ENCODE measurements around the gene EID2B.

EID2B gene

GRCh38 chr19:39531834-39532232 is 819 bp downstream of the EID2B start:
- Histone ChIP-seq H3K9ac (ENCODE audit: low read length) (peak overlapping the region; percentile 98), H3K4me1 (ENCODE audit: insufficient read depth, low read length, severe bottlenecking) (peaks cover 18% of the 10 kb centered on the region), H3K36me3 (ENCODE audit: insufficient read depth, low read length) (no peaks in the 10 kb centered on the region), H4K20me1 (ENCODE audit: insufficient read depth, low read length) (no peaks in the 10 kb centered on the region), H3F3A (ENCODE audit: insufficient read depth, low read length) (no peaks in the 10 kb centered on the region), H3K4me3 (ENCODE audit: low read depth, low read length, poor library complexity, severe bottlenecking) (peak overlapping the region; percentile 93), H3K27me3 (ENCODE audit: insufficient read depth, low read length) (no peaks in the 10 kb centered on the region), H2AFZ (ENCODE audit: low read length) (no peak overlapping the region), H3K27ac (ENCODE audit: low read depth, low read length, poor library complexity, severe bottlenecking) (peak overlapping the region; percentile 3), H3K9me3 (ENCODE audit: low read length) (no peaks in the 10 kb centered on the region), H3K9me2 (ENCODE audit: low read depth, low read length) (no peaks in the 10 kb centered on the region), H3K4me2 (ENCODE audit: low read length) (peak overlapping the region; percentile 99), H3K79me2 (ENCODE audit: insufficient read depth, low read length) (peaks cover 15% of the 10 kb centered on the region)
- TF ChIP-seq EZH2 (IDR thresholded peaks at IDR 0.05; ENCODE audit: borderline replicate concordance, low read length) (no peak), CTCF (IDR thresholded peaks at IDR 0.05; ENCODE audit: low read length) (no peak)

GRCh38 chr19:39525205-39525604 is 7.4 kb downstream of the EID2B start:
- H3K4me3 ChIP-seq (ENCODE audit: low read depth, low read length, poor library complexity, severe bottlenecking) = no peak overlapping the region
- H3K27me3 ChIP-seq (ENCODE audit: insufficient read depth, low read length) = no peaks in the 10 kb centered on the region
- H3F3A ChIP-seq (ENCODE audit: insufficient read depth, low read length) = no peaks in the 10 kb centered on the region
- H3K27ac ChIP-seq (ENCODE audit: low read depth, low read length, poor library complexity, severe bottlenecking) = no peak overlapping the region
- no peaks in the 10 kb centered on the region for H4K20me1 ChIP-seq (ENCODE audit: insufficient read depth, low read length)
- no peaks in the 10 kb centered on the region for H3K79me2 ChIP-seq (ENCODE audit: insufficient read depth, low read length)
- peaks cover 15% of the 10 kb centered on the region for H3K4me1 ChIP-seq (ENCODE audit: insufficient read depth, low read length, severe bottlenecking)
- H3K9ac ChIP-seq (ENCODE audit: low read length) = no peak overlapping the region
- no peak overlapping the region for H2AFZ ChIP-seq (ENCODE audit: low read length)
- H3K4me2 ChIP-seq (ENCODE audit: low read length) = no peak overlapping the region
- H3K9me3 ChIP-seq (ENCODE audit: low read length) = no peaks in the 10 kb centered on the region
- H3K9me2 ChIP-seq (ENCODE audit: low read depth, low read length) = no peaks in the 10 kb centered on the region
- no peaks in the 10 kb centered on the region for H3K36me3 ChIP-seq (ENCODE audit: insufficient read depth, low read length)
- no peak for TF ChIP-seq EZH2 (IDR thresholded peaks at IDR 0.05; ENCODE audit: borderline replicate concordance, low read length)
- no peak for TF ChIP-seq CTCF (IDR thresholded peaks at IDR 0.05; ENCODE audit: low read length)

- H2AFZ ChIP-seq (ENCODE audit: low read length) = no peak overlapping the region
- no peak for TF ChIP-seq EZH2 (IDR thresholded peaks at IDR 0.05; ENCODE audit: borderline replicate concordance, low read length)
- TF ChIP-seq CTCF (IDR thresholded peaks at IDR 0.05; ENCODE audit: low read length) = no peak
Measured at GRCh38 chr19:39524495-39524894, 8.2 kb downstream of the EID2B start.

More at GRCh38 chr19:39524495-39524894, 8.2 kb downstream of the EID2B start:
- H3K36me3 ChIP-seq (ENCODE audit: insufficient read depth, low read length) = no peaks in the 10 kb centered on the region
- no peak overlapping the region for H3K9ac ChIP-seq (ENCODE audit: low read length)
- no peak overlapping the region for H3K27ac ChIP-seq (ENCODE audit: low read depth, low read length, poor library complexity, severe bottlenecking)
- H3K4me2 ChIP-seq (ENCODE audit: low read length) = no peak overlapping the region
- H3F3A ChIP-seq (ENCODE audit: insufficient read depth, low read length) = no peaks in the 10 kb centered on the region
- no peaks in the 10 kb centered on the region for H3K9me2 ChIP-seq (ENCODE audit: low read depth, low read length)
- H4K20me1 ChIP-seq (ENCODE audit: insufficient read depth, low read length) = no peaks in the 10 kb centered on the region
- no peak overlapping the region for H3K4me3 ChIP-seq (ENCODE audit: low read depth, low read length, poor library complexity, severe bottlenecking)
- H3K27me3 ChIP-seq (ENCODE audit: insufficient read depth, low read length) = no peaks in the 10 kb centered on the region
- H3K9me3 ChIP-seq (ENCODE audit: low read length) = no peaks in the 10 kb centered on the region
- peaks cover 22% of the 10 kb centered on the region for H3K4me1 ChIP-seq (ENCODE audit: insufficient read depth, low read length, severe bottlenecking)
- no peaks in the 10 kb centered on the region for H3K79me2 ChIP-seq (ENCODE audit: insufficient read depth, low read length)
